Medulla oblongata (tissue), 1 donor: ENCODE measurements around the gene PEX11G.

Source experiments
- DNase-seq: peaks from one replicate; pipeline ENCODE4 v3.0.0-alpha.2; 2015; ENCODE audit errors: extremely low spot score

Gene PEX11G

DNA sequence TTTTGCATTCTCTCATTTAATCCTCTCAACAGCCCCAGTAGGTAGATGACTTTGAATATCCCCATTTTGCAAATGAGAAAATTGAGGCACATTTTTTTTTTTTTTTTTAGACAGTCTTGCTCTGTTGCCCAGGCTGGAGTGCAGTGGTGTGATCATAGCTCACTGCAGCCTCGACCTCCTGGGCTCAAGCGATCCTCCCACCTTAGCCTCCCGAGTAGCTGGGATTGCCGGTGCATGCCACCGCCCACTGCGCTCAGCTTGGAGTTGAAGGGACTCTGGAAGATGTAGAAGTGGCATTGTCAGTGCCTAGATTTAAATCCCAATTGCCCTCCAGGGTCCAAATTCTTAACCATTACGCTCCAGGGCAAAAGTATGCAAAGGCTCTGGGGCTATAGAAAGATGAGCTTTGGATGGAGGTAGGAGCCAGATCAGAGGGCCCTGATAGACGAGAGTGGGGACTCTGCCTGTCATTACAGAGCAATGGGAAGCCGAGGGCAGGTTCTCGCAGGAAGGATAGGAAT lies 32.8 kb upstream of the PEX11G start:
- DNase-seq, result no peak

- DNase-seq, result peak; percentile 57
These were observed 31.6 kb upstream of the PEX11G start for GRCh38 chr19:7520131-7521051.

GRCh38 chr19:7519361-7520130 lies 30.7 kb upstream of the PEX11G start:
- no peak for DNase-seq

DNA sequence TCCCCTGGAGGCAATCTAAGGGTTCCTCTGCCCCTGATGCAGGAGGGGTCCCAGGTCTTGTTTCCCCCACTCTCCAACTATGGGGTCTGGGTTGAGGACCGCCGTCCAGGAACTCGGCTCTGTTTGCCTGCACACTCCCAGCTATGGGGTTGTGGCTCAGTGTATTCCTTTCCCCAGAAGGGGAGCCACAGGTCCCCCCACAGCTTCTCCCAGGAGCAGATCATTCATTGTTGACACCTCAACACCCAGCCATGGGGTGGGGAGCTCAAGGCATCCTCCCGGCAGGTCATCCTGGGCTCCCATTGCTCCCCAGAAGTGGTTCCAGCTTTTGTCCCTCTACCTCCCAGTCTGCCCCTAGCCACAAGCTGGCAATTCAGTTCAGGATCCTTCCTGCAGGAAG lies 28.0 kb upstream of the PEX11G start:
- no peak for DNase-seq

DNA sequence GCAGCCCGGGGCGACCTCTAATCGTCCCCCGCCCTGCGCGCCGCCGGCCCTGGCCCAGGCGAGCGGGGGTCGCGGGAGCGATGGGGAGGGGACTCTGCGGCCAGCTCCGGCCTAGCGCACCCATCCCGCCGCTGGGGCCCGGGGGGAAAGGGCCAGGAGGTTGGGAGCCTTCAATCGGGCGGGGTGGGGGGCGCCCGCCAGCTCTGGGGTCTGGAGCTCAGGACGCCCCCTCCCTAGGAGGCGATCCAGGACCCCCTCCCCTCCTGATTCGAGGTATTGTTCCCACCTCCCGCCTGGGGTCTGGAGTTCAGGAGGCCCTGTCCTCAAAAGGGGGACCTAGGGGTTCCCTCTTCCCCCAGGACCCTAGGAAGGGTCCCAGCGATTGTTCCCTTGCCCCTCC lies 27.5 kb upstream of the PEX11G start:
- no peak for DNase-seq

DNA sequence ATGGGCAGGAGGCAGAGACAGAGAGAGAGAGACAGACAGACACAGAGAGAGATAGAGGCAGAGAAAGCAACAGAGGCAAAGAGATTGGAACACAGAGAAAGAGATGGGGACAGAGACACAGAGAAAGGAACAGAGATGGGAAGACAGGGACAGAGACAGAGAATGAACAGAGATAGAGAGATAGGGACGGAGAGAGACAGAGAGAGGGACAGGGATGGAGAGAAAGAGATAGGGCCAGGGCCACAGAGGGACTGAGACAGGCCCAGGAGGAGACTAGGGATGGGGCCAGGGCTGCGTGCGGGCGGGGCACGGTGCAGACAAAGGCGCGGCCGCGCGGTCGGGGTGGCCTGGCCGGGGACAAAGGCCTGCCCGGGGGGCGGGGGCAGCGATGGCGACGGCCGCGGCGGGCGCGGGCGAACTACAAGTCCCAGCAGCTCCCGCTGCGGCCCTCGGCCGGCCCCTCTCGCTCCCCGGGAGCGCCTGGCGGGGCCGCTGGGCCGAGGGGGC lies 26.9 kb upstream of the PEX11G start, which contains the start of gene ZNF358:
Gene ZNF358 (plus strand): TSS at position 459 of the 507 bp plus-strand sequence. CDS start 3,140 bp downstream, outside the sequence.
- peak; percentile 72 for DNase-seq

DNA sequence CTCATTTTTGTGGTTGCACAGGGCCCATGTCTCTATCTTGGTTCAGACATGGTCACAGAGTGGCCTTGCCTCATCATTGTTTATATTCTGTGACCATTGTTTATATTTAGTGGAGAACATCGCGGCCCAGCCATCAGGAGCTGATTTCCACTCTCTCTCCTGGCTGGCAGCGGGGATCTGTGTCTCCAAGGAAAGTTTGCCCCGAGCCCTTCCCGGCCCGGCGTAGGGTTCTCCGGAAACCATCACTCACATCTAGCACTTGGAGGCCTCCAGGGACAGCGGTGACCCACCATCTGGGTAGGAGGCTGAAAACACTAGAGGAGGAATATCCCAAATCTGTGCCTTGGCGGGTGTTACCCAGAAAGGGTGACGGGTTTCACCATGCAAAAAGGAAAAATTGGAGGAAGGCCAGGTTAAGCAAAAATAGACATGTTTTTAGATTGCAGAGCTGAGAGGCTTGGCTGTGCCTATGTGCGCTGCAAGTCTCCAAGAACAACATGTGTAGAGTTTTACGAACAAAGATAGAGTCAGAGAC lies 26.3 kb upstream of the PEX11G start:
- DNase-seq, result peak; percentile 19

GRCh38 chr19:7513809-7514642 lies 25.2 kb upstream of the PEX11G start:
- no peak for DNase-seq

DNA sequence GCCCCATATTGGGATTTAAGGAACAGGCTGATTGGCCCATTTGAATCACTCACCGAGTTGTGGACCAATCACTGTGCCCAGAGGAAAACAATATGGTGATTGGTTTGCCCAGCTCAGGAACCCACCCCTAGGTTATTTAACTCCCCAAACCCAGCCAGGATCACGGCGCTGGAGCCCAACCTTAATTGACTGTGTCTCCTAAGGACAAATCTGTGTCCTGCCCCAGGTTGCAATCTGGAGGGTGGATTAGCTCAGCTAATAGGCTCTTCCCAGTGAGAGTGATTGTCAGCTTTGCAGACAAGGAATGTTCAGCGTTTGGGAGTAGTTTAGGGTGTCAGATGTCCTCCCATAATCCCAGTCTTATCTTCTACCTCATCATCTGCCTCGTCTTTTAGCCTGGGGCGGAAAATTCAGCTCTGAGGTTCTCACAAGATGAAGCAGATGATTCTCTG lies 23.6 kb upstream of the PEX11G start:
- no peak for DNase-seq

DNA sequence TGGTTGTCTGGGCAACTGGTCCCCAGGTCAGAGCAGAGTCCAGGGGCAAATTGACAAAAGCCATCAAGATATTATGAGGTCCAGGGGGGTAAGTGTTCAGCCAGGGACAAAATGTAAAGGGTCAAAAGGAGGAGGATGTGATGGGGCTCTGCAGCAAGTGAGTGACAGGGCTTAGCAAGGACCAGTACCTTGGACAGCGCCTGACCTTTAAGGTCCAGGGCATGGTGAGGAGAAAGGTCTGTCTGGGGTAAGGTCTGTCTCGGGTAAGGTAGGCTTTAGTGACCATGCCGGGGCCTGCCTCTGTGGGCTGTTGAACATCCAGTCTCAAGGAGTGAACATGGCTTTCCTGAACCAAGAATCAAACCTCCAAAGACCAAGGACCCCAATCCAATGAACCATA lies 20.8 kb upstream of the PEX11G start:
- no peak for DNase-seq

- no peak for DNase-seq
These were observed 19.0 kb upstream of the PEX11G start for GRCh38 chr19:7507884-7508283.

- DNase-seq, result no peak
These were observed 17.8 kb upstream of the PEX11G start for GRCh38 chr19:7506385-7507328.

DNA sequence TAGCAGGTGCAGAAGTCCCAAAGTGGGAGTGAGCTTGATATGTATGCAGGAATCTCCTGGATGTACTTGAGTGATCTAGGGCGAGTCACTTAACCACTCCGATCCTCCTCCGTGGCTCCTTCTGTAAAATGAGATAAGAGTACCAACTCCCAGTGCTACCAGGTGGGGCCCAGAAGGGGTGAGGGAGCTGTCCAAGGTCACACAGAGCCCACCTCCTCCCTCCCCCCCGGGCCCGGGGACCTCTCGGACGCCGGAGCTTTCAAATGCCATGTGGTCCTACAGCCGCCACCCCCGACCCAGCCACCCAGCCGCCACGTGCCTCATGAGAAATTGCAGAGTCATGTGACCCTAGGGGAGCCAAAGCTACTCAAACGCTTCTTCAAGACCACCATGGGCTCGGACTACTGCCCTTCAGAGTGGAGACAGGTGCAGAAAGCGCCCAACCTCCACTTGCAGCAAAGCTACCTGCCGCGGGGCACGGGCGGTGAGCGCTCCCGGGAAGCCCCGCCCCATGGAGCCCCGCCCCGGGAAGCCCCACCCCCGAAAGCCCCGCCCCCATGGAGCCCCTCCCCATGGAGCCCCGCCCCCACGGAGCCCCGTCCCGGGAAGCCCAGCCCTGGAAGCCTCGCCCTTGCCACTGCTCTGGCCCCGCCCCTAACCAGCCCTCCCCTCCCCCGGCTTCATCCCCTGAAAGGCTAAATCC lies 17.0 kb upstream of the PEX11G start:
- no peak for DNase-seq

- DNase-seq, result no peak
These were observed 16.4 kb upstream of the PEX11G start for GRCh38 chr19:7505288-7505681.

GRCh38 chr19:7504684-7505083 lies 15.8 kb upstream of the PEX11G start:
- no peak for DNase-seq

DNA sequence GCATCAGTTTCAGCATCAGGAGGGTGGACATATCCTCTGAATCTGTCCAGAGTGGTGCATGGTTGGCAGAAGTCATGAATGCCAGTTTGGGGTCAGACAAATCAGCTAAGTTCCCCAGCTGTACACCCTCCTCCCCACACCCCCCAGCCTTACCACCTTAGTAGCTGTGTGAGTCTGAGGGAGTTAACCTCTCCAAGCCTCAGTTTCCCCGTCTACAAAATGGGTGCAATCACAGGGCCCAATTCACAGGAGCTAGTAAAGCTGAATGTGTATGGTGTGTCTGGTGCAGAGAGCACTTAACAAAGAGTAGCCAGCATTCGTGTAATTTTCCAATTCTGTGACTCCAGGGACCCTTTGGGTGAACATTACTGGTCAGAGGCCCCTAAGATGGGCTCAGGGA lies 13.7 kb upstream of the PEX11G start:
- no peak for DNase-seq

DNA sequence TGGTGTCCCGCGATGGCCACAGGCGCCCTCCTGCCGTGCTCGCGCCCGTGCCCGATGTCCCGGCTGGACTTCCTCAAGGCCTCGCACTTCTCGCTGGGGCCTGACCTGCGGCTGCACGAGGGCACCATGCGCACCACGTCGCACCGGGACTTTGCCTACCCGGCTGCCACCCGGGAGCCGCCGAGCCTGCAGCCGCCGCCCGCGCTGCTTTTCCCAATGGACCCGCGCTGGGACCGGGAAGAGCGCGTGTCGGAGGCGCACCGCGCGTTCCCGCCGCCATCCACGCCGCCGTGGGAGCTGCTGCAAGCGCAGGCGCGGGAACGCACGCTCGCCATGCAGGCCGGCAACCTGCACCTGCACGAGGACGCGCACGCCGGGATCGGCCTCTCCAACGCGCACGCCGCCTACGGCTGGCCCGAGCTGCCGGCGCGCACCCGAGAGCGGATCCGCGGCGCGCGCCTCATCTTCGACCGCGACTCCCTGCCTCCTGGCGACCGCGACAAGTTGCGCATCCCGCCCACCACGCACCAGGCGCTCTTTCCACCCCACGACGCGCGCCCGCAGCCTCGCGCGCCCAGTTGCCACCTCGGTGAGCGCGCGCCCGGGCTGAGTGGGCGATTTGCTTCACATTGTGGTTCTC lies 12.1 kb upstream of the PEX11G start:
- peak; percentile 63 for DNase-seq

GRCh38 chr19:7497292-7497691 lies 8.5 kb upstream of the PEX11G start:
- no peak for DNase-seq
